ENCODE results near the gene TMEM138. TPM values are rescaled to one million over a fixed set of nuclear protein-coding genes. Genes with fewer than 3 reads are reported as not detected.

The TMEM138 gene
- total and polyA plus RNA-seq, 2 of the 4 experiments (the other 2 are of a cell fraction), result 16.8 to 53.2 TPM

DNA sequence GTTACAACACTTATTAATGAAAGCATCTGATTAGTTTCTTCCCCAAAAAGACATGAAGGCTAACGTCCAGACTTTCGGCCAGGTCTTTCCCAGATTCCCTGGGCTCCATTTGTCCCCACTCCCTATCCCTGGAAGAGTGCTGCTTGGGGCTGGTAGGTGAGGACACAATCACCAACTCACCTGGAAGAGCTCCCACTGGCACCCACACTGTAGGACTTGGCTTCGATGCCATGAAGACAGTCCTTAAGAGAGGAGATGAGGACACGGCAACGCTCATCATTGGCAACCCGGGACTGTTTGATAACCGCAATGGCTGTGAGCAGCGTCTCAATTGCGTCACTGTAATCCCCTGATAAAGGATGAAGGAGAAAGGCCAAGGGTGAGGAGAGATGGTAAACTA is 49.4 kb downstream of the TMEM138 start:
- H4K8ac ChIP-seq (ENCODE audit: low read depth in 2 of 2, low read length in 2 of 2), result no peak overlapping the region
- no peak overlapping the region for H2AK5ac ChIP-seq (ENCODE audit: low read depth, low read length)
- no peak overlapping the region for H2BK20ac ChIP-seq (ENCODE audit: low read depth, low read length)
- no peaks in the 10 kb centered on the region for H3K9me1 ChIP-seq (ENCODE audit: insufficient read depth, low read length)
- no peak overlapping the region for H3K4ac ChIP-seq (ENCODE audit: low read depth, low read length)
- ChIA-PET POLR2A (ENCODE audit: unreplicated experiment) (no interaction called here), CTCF (no interaction called here)
- no peaks in the 10 kb centered on the region for H3K27me3 ChIP-seq (ENCODE audit: control insufficient read depth, insufficient read depth, low read length)
- no peak overlapping the region for H3K27ac ChIP-seq (ENCODE audit: insufficient read depth, low read length)
- in situ Hi-C loops (cut with MboI; ENCODE audit: low sequenced_read_pairs) (no loop called here), intact Hi-C loops (cut with micrococcal nuclease) (no loop called here), dilution Hi-C loops (cut with HindIII; ENCODE audit: low sequenced_read_pairs, unreplicated experiment) (no loop called here)
- no peak overlapping the region for H4K5ac ChIP-seq (ENCODE audit: low read depth, low read length)
- DNase-seq, result no peak
- 89% methylated on average over 4 of the region's 9 CpGs; no CpG with 5 or more reads in 1 of the 2 experiments for WGBS, 2 experiments (ENCODE audit: extremely low coverage in 2 of 2, insufficient read length in 1 of 2)
- H3K14ac ChIP-seq (replicated peaks; ENCODE audit: low read depth, low read length), result no peak overlapping the region
- BruUV-seq (replicated peaks), result no TSS peak
- no peak overlapping the region for H4K91ac ChIP-seq (ENCODE audit: insufficient read depth, low read depth, low read length)
- H2AK9ac ChIP-seq (replicated peaks; ENCODE audit: low read depth, low read length, poor library complexity), result no peak overlapping the region
- H3K23ac ChIP-seq (ENCODE audit: low read depth, low read length), result no peak overlapping the region
- H3K9ac ChIP-seq (ENCODE audit: low read depth, low read length), result no peak overlapping the region
- H2BK15ac ChIP-seq (ENCODE audit: low read depth, low read length), result no peak overlapping the region
- no peaks in the 10 kb centered on the region for H3K9me3 ChIP-seq (ENCODE audit: control insufficient read depth, insufficient read depth, low read length)
- H3K18ac ChIP-seq (ENCODE audit: low read depth, low read length), result no peak overlapping the region
- no peak for ATAC-seq (ENCODE audit: low read depth)
- H4K20me1 ChIP-seq (ENCODE audit: insufficient read depth, low read length), result 0 out of 2 replicates have a peak, but pooled peaks cover 5% of the 10 kb centered on the region
- no peak overlapping the region for H3K4me3 ChIP-seq (ENCODE audit: insufficient read depth, low read depth, low read length)
- H3K4me1 ChIP-seq (ENCODE audit: control insufficient read depth, insufficient read depth, low read length), result no peaks in the 10 kb centered on the region
- H3K4me2 ChIP-seq (ENCODE audit: low read depth, low read length), result no peak overlapping the region
- no peak overlapping the region for H2BK120ac ChIP-seq (ENCODE audit: low read depth, low read length)
- peaks cover 15 to 28% of the 10 kb centered on the region in 2 experiments for H3K79me1 ChIP-seq (ENCODE audit: low read depth in 1 of 2, low read length in 2 of 2)
- H2BK5ac ChIP-seq (ENCODE audit: low read depth, low read length, poor library complexity, severe bottlenecking), result no peak overlapping the region
- H3K56ac ChIP-seq (ENCODE audit: extremely low read depth, insufficient read depth, low read length), result no peak overlapping the region
- H3K36me3 ChIP-seq (ENCODE audit: control insufficient read depth, insufficient read depth, low read length), result peaks cover 70% of the 10 kb centered on the region
- TF ChIP-seq CEBPB (IDR thresholded peaks at IDR 0.05; ENCODE audit: low read depth, low read length) (no peak), RAD21 (IDR thresholded peaks at IDR 0.05; ENCODE audit: low read length) (no peak), RFX5 (IDR thresholded peaks at IDR 0.05; ENCODE audit: low read depth, low read length) (no peak), NFE2L2 (IDR thresholded peaks at IDR 0.05; ENCODE audit: low read depth, low read length) (no peak), MXI1 (IDR thresholded peaks at IDR 0.05; ENCODE audit: borderline replicate concordance, low read depth, low read length) (no peak), SMC3 (IDR thresholded peaks at IDR 0.05; ENCODE audit: low read depth, low read length) (no peak), FOS (IDR thresholded peaks at IDR 0.05; ENCODE audit: low read depth, low read length) (no peak), RCOR1 (IDR thresholded peaks at IDR 0.05; ENCODE audit: insufficient replicate concordance, low read length) (no peak), CHD1 (IDR thresholded peaks at IDR 0.05; ENCODE audit: low read depth, low read length) (no peak), MAFK (IDR thresholded peaks at IDR 0.05; ENCODE audit: low read depth, low read length) (no peak), MAZ (IDR thresholded peaks at IDR 0.05; ENCODE audit: borderline replicate concordance, low read depth, low read length) (no peak), POLR2A (IDR thresholded peaks at IDR 0.05; ENCODE audit: low read depth, low read length) (no peak)
- TF ChIP-seq, protein P1, sequence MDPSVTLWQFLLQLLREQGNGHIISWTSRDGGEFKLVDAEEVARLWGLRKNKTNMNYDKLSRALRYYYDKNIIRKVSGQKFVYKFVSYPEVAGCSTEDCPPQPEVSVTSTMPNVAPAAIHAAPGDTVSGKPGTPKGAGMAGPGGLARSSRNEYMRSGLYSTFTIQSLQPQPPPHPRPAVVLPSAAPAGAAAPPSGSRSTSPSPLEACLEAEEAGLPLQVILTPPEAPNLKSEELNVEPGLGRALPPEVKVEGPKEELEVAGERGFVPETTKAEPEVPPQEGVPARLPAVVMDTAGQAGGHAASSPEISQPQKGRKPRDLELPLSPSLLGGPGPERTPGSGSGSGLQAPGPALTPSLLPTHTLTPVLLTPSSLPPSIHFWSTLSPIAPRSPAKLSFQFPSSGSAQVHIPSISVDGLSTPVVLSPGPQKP (IDR thresholded peaks at IDR 0.05; ENCODE audit: borderline replicate concordance, low read depth, low read length), result no peak
- TF ChIP-seq, protein P2, sequence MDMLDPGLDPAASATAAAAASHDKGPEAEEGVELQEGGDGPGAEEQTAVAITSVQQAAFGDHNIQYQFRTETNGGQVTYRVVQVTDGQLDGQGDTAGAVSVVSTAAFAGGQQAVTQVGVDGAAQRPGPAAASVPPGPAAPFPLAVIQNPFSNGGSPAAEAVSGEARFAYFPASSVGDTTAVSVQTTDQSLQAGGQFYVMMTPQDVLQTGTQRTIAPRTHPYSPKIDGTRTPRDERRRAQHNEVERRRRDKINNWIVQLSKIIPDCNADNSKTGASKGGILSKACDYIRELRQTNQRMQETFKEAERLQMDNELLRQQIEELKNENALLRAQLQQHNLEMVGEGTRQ (IDR thresholded peaks at IDR 0.05; ENCODE audit: low read depth, low read length), result no peak
- no peak overlapping the region for H2AFZ ChIP-seq (replicated peaks; ENCODE audit: low read length, poor library complexity)

Data from IMR-90 (cell line).